ENCODE measurements around the gene HES2.
"Not testable (repeated sequence)": the region's sequence is repeated elsewhere in the genome, so short reads cannot be mapped to it uniquely, and the experiment has no call there.

HES2 gene

GRCh38 chr1:6447016-6447817 lies 27.5 kb upstream of the HES2 start:
- Histone ChIP-seq H3K4me1 (peaks cover 31% of the 10 kb centered on the region), H3K4me3 (peak overlapping the region; percentile 56)

GRCh38 chr1:6446665-6447015 lies 26.9 kb upstream of the HES2 start:
- no peaks in the 10 kb centered on the region for H3K9me3 ChIP-seq
- H3K27ac ChIP-seq = no peak overlapping the region
- peak overlapping the region; percentile 56 for H3K4me3 ChIP-seq
- peaks cover 31% of the 10 kb centered on the region for H3K4me1 ChIP-seq
- H4K20me1 ChIP-seq = peaks cover 44% of the 10 kb centered on the region
- H3K36me3 ChIP-seq = no peaks in the 10 kb centered on the region
- H3K9ac ChIP-seq = no peak overlapping the region
- no peak for TF ChIP-seq Cebpa-rat (IDR thresholded peaks at IDR 0.05)
- H3K27me3 ChIP-seq = peaks cover 97% of the 10 kb centered on the region
- peak overlapping the region; percentile 81 for H3K4me2 ChIP-seq

More at GRCh38 chr1:6447016-6447817, 27.5 kb upstream of the HES2 start:
- no peak overlapping the region for H3K9ac ChIP-seq
- peaks cover 97% of the 10 kb centered on the region for H3K27me3 ChIP-seq
- H4K20me1 ChIP-seq = peaks cover 44% of the 10 kb centered on the region
- TF ChIP-seq Cebpa-rat (IDR thresholded peaks at IDR 0.05) = no peak
- H3K4me2 ChIP-seq = peak overlapping the region; percentile 81
- no peaks in the 10 kb centered on the region for H3K36me3 ChIP-seq
- H3K9me3 ChIP-seq = no peaks in the 10 kb centered on the region
- no peak overlapping the region for H3K27ac ChIP-seq

DNA sequence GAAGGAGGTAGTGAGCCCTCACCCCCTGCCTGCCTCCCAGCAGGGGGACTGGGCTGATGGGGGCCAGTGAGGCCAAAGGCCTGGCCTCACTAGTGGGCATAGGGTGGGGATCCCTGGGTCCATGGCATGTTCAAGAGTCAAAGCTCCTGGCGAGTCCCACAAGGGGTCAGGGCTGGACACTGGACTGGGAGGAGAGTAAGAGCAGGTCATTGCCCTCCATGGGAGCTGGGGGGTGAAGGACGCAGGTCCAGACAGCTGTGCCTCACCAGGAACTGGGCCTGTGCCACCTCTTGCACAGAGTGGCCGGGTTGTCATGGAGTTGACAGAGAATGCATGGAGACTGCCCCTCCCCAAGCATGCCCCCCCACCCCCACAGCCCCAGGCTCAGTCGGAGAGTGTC lies 26.2 kb upstream of the HES2 start:
- H3K4me1 ChIP-seq = peaks cover 31% of the 10 kb centered on the region
- H3K9ac ChIP-seq, H3K27ac ChIP-seq, H3K4me3 ChIP-seq, H3K4me2 ChIP-seq, H3K36me3 ChIP-seq, H3K9me3 ChIP-seq: not testable (repeated sequence)
- peaks cover 97% of the 10 kb centered on the region for H3K27me3 ChIP-seq
- H4K20me1 ChIP-seq = peaks cover 40% of the 10 kb centered on the region

- Histone ChIP-seq H3K27me3 (peaks cover 94% of the 10 kb centered on the region), H3K9ac (no peak overlapping the region), H3K4me1 (peaks cover 31% of the 10 kb centered on the region)
Measured at GRCh38 chr1:6445062-6445763, 25.5 kb upstream of the HES2 start.

GRCh38 chr1:6444377-6444776 lies 24.7 kb upstream of the HES2 start:
- Histone ChIP-seq H4K20me1 (peaks cover 31% of the 10 kb centered on the region), H3K9ac (no peak overlapping the region), H3K36me3 (no peaks in the 10 kb centered on the region), H3K27me3 (peaks cover 86% of the 10 kb centered on the region), H3K4me3 (no peak overlapping the region), H3K4me2 (no peak overlapping the region), H3K4me1 (peaks cover 39% of the 10 kb centered on the region), H3K27ac (no peak overlapping the region), H3K9me3 (no peaks in the 10 kb centered on the region)
- no peak for TF ChIP-seq Cebpa-rat (IDR thresholded peaks at IDR 0.05)

More at GRCh38 chr1:6445062-6445763, 25.5 kb upstream of the HES2 start:
- Histone ChIP-seq H3K36me3 (no peaks in the 10 kb centered on the region), H4K20me1 (peaks cover 38% of the 10 kb centered on the region), H3K9me3 (no peaks in the 10 kb centered on the region), H3K27ac (no peak overlapping the region), H3K4me3 (no peak overlapping the region), H3K4me2 (no peak overlapping the region)
- no peak for TF ChIP-seq Cebpa-rat (IDR thresholded peaks at IDR 0.05)

GRCh38 chr1:6443339-6444115 lies 23.8 kb upstream of the HES2 start:
- Histone ChIP-seq H3K9me3 (no peaks in the 10 kb centered on the region), H3K27me3 (peaks cover 77% of the 10 kb centered on the region), H3K27ac (no peak overlapping the region), H3K9ac (no peak overlapping the region), H3K4me1 (peaks cover 46% of the 10 kb centered on the region), H3K36me3 (no peaks in the 10 kb centered on the region), H3K4me3 (no peak overlapping the region), H3K4me2 (peak overlapping the region; percentile 34; the same call in 1 of the 2 replicates), H4K20me1 (peaks cover 22% of the 10 kb centered on the region)
- no peak for TF ChIP-seq Cebpa-rat (IDR thresholded peaks at IDR 0.05)

DNA sequence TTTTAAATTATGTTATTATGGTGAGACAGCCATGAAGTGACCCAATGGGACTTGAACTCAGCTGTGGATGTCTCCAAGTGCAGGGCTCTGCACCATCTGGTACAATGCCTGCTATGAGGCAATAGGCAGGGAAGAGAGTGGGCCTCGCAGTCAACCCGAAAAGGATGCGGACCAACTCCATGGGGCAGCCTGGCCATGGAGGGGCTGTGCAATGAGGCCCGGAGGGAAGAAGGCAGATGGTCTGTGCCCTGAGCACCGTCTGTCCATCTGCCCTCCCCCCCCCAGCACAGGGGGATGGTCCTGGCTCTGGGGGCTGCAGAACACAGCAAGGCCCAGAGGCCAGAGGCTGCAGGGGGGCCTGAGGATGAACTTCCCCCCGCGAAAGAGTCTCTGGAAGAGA lies 21.9 kb upstream of the HES2 start:
- Histone ChIP-seq H3K4me2 (no peak overlapping the region), H3K9ac (no peak overlapping the region), H3K27ac (no peak overlapping the region), H3K4me3 (no peak overlapping the region), H3K36me3 (no peaks in the 10 kb centered on the region), H3K4me1 (peaks cover 42% of the 10 kb centered on the region), H3K27me3 (peaks cover 58% of the 10 kb centered on the region), H4K20me1 (peaks cover 3% of the 10 kb centered on the region), H3K9me3 (no peaks in the 10 kb centered on the region)
- TF ChIP-seq Cebpa-rat (IDR thresholded peaks at IDR 0.05) = no peak

GRCh38 chr1:6440198-6441126 lies 20.7 kb upstream of the HES2 start:
- no peak overlapping the region for H3K27ac ChIP-seq
- H3K27me3 ChIP-seq = peaks cover 47% of the 10 kb centered on the region
- no peak for TF ChIP-seq Cebpa-rat (IDR thresholded peaks at IDR 0.05)
- H3K4me2 ChIP-seq = peak overlapping the region; percentile 82
- peaks cover 41% of the 10 kb centered on the region for H3K4me1 ChIP-seq
- peak overlapping the region; percentile 51 for H3K4me3 ChIP-seq
- no peaks in the 10 kb centered on the region for H3K9me3 ChIP-seq
- H3K36me3 ChIP-seq = no peaks in the 10 kb centered on the region
- no peaks in the 10 kb centered on the region; the same call in 1 of the 2 replicates for H4K20me1 ChIP-seq
- no peak overlapping the region for H3K9ac ChIP-seq

DNA sequence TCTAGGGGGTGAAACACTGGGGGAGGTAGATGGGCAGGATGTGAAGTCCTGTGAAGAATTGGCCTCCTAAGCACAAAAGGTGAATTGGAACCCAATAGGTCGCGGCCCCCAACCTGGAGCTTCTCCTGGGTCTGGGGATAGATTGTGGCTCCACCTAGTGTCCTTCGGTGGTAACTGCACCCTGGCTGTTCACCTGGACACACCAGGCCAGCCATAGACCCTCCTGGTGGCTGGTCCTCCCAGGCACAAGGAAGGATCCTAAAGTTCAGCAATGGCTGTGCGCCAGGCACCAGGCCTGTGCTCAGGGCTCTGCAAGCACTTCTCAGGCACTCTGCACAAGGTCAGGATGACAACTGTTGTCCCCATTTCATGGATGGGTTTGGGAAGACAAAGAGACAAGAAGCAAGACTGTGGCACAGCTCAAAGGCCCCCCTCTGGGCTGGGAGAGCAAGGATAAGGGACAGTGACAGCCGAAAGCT lies 18.4 kb upstream of the HES2 start:
- Histone ChIP-seq H3K4me1 (peaks cover 52% of the 10 kb centered on the region), H4K20me1 (no peaks in the 10 kb centered on the region; the same call in 1 of the 2 replicates), H3K4me3 (no peak overlapping the region), H3K27ac (no peak overlapping the region), H3K9me3 (no peaks in the 10 kb centered on the region), H3K36me3 (no peaks in the 10 kb centered on the region), H3K9ac (0 out of 2 replicates have a peak overlapping the region, but pooled peaks have one; percentile 4), H3K4me2 (peak overlapping the region; percentile 82), H3K27me3 (peaks cover 24% of the 10 kb centered on the region)
- TF ChIP-seq Cebpa-rat (IDR thresholded peaks at IDR 0.05) = no peak

DNA sequence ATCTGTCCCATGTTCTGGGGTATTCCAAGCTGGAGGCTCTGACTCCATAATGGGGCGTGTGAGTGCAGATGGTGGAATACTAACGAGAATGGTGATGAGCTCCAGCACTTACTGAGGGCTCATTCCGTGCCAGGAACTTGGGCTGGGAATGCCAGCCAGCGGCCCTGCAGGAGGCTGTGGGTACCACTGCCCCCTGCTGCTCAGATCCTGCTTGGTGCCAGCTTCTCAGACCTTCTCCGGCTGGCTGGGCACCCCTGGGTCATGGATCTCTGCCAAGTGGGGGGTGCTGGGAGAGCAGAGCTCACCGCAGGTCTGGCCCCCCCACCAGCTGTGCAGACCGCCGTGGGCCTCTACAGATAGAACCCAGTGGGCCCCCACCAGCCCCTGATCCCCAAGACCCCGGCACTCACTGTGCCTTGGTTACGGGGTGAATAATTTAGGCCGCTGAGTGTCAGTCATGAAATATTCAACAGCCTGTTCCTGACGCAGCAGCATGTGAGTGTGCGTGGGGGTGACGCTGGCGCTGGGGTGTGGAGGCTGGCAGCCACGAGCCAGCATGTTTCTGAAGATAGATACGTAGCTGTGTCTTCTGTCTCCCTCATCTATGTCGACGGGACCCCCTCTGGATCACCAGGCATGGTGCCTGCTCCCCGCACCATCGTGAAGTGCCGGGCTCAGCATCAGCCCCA lies 17.4 kb upstream of the HES2 start:
- Histone ChIP-seq H3K27me3 (peaks cover 17% of the 10 kb centered on the region), H3K4me1 (peaks cover 51% of the 10 kb centered on the region)
- H3K4me2 ChIP-seq, H3K36me3 ChIP-seq, H3K27ac ChIP-seq, H3K9ac ChIP-seq, H3K9me3 ChIP-seq, H3K4me3 ChIP-seq, H4K20me1 ChIP-seq: not testable (repeated sequence)

- H3K9ac ChIP-seq, H3K4me2 ChIP-seq: not testable (repeated sequence)
- H3K4me1 ChIP-seq = peaks cover 51% of the 10 kb centered on the region
Measured at GRCh38 chr1:6436277-6436676, 16.6 kb upstream of the HES2 start.

More at GRCh38 chr1:6436277-6436676, 16.6 kb upstream of the HES2 start:
- H3K27me3 ChIP-seq, H3K9me3 ChIP-seq, H4K20me1 ChIP-seq, H3K36me3 ChIP-seq, H3K27ac ChIP-seq, H3K4me3 ChIP-seq: not testable (repeated sequence)

All from BLaER1 (cell line).